ENCODE results near the gene KCTD3.

DNA sequence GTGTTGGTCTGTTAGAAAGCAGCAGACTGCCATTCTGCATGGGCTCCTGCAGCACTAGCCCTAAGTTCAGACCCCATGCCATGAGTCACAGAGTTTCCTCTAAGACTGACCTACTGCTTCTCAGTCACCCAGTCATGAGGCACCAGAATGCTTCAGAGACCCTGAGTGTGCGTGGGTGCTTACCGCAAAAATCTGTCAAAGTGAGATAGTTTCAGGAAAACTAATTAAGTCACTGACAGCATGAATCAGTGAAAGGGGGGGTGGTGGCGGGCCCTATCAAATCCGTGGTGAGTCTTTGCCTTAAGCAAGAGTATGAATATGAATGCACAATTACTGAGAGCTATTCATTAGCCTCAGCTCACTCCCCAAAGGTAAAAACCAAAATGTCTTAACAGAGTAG is 98.1 kb downstream of the KCTD3 start:
- TF ChIP-seq POLR2AphosphoS5 (IDR thresholded peaks at IDR 0.05; ENCODE audit: insufficient read depth, low read depth, low read length): no peak
- TF ChIP-seq, protein P1, sequence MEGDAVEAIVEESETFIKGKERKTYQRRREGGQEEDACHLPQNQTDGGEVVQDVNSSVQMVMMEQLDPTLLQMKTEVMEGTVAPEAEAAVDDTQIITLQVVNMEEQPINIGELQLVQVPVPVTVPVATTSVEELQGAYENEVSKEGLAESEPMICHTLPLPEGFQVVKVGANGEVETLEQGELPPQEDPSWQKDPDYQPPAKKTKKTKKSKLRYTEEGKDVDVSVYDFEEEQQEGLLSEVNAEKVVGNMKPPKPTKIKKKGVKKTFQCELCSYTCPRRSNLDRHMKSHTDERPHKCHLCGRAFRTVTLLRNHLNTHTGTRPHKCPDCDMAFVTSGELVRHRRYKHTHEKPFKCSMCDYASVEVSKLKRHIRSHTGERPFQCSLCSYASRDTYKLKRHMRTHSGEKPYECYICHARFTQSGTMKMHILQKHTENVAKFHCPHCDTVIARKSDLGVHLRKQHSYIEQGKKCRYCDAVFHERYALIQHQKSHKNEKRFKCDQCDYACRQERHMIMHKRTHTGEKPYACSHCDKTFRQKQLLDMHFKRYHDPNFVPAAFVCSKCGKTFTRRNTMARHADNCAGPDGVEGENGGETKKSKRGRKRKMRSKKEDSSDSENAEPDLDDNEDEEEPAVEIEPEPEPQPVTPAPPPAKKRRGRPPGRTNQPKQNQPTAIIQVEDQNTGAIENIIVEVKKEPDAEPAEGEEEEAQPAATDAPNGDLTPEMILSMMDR (IDR thresholded peaks at IDR 0.05; ENCODE audit: extremely low read depth in 1 of 2, insufficient read depth in 1 of 2, low read depth in 1 of 2, low read length in 2 of 2): no peak
- TF ChIP-seq, protein P2, sequence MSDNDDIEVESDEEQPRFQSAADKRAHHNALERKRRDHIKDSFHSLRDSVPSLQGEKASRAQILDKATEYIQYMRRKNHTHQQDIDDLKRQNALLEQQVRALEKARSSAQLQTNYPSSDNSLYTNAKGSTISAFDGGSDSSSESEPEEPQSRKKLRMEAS (IDR thresholded peaks at IDR 0.05; ENCODE audit: insufficient read depth, insufficient read length): no peak
